GM12892 (cell line): Measurements from ENCODE around the gene PLOD1.
A peak's percentile ranks its signal among the peaks of the same experiment; 100 is the strongest.

Experiments used
- DNase-seq: peaks from one replicate; pipeline ENCODE4 v3.0.0; 2011; ENCODE audit not compliant: insufficient read length
- FAIRE-seq: peaks from 2 replicates; lab custom pipeline; 2011; peaks lifted over from hg19 to GRCh38; lab: Jason Lieb, UNC
- POLR2A ChIP-seq: IDR thresholded peaks from 2 replicates; pipeline ENCODE4 v1.6.1; 2011; ENCODE audit warnings: low read depth, low read length, control low read depth
- POLR2AphosphoS5 ChIP-seq: IDR thresholded peaks from 2 replicates; pipeline ENCODE4 v1.6.1; 2011; ENCODE audit warnings: low read depth, low read length, control low read depth
- TAF1 ChIP-seq: IDR thresholded peaks from 2 replicates; pipeline ENCODE4 v1.6.1; 2011; ENCODE audit warnings: low read depth, mild to moderate bottlenecking, control low read depth, low read length, borderline replicate concordance

The PLOD1 gene

GRCh38 chr1:11978301-11978700 lies 43.8 kb downstream of the PLOD1 start:
- no peak for FAIRE-seq
- no peak for TF ChIP-seq POLR2AphosphoS5

GRCh38 chr1:11979028-11979850 lies 44.7 kb downstream of the PLOD1 start:
- DNase-seq (no peak), FAIRE-seq (no peak)

More at GRCh38 chr1:11978301-11978700, 43.8 kb downstream of the PLOD1 start:
- no peak for DNase-seq

DNA sequence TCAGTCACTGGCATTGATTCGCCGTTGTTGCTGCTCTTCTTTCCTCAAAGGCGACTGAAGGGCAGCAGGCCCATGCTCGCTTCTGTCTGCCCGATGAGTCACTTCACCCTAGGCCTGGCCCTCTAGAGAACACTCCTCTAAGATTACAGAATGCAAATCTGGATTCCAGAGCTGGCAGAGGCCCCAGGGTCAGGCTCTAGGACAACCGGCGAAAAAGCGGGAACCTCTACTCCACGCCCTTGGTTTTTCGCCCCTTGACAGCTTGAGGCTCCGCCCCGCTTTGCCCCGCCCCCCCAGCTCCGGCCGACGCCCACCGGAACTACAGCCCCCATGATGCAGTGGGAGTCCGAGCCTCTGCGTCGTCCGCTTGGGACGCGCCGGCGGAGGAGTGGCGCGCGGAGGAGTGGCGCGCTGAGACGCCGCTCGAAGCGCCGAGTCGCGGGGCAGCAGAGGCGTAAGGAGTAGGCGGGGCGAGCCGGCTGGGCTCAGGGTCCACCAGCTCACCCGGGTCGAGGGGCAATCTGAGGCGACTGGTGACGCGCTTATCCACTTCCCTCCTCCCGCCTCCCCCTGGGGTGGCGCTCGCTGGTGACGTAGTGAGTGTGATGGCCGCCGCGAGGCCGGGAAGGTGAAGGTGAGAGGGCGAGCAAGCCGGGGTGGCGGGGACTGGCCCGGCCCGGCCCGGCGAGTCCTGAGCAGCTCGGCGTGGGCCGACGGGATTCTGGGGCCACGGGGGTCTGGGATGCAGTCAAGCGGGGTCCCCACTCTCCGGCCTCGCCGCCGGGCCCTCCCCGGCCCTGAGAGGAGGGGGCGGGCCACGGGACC lies 45.5 kb downstream of the PLOD1 start, which contains the start of gene MFN2:
TSS of gene MFN2 (plus strand) at position 594 of the 825 bp plus-strand sequence. CDS start 8,725 bp downstream, outside the sequence.
- peak; percentile 97 for DNase-seq
- peak; percentile 77 for TF ChIP-seq TAF1
- TF ChIP-seq POLR2A, result peak; percentile 73; the same call in 1 of the 2 replicates
- peak; percentile 70 for TF ChIP-seq POLR2AphosphoS5
- FAIRE-seq, result peak; percentile 99

More at GRCh38 chr1:11979028-11979850, 44.7 kb downstream of the PLOD1 start:
- no peak for TF ChIP-seq POLR2AphosphoS5

GRCh38 chr1:11980676-11980972 lies 46.1 kb downstream of the PLOD1 start:
- FAIRE-seq, result no peak
- TF ChIP-seq TAF1, result no peak
- TF ChIP-seq POLR2AphosphoS5, result no peak
- TF ChIP-seq POLR2A, result no peak

DNA sequence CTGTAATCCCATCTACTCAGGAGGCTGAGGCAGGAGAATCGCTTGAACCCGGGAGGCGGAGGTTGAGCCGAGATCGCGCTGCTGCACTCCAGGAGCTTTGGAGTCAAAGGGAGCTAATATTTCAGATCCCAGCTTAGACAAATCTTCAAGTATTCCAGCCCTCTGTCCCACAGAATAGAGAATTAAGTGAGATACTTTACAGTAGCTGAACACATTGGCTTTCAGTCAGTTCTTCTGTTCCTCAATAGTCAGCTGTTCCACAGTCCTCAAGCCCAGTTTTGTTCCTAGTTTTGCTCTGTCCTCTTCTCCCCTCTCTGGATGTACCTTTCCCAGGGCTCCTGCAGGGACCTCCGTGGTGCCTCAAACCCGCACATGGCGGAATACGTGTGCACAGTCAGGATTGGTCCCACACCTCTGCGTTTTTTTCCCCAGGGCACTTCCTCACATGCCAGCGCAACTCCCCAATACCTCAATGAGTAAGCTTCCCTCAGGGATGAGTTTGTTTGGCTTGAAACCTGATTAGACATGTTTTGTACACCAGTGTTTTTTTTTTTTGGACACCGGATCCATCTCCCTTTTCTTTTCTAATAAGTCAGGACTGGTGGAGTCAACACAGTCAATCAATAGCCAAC lies 47.0 kb downstream of the PLOD1 start:
- FAIRE-seq, result no peak
- no peak for TF ChIP-seq POLR2A
- no peak for TF ChIP-seq TAF1
- TF ChIP-seq POLR2AphosphoS5, result no peak
- DNase-seq, result no peak

More at GRCh38 chr1:11980676-11980972, 46.1 kb downstream of the PLOD1 start:
- DNase-seq, result no peak

GRCh38 chr1:11982010-11982392 lies 47.5 kb downstream of the PLOD1 start:
- TF ChIP-seq POLR2A, result no peak
- TF ChIP-seq POLR2AphosphoS5, result no peak
- TF ChIP-seq TAF1, result no peak
- FAIRE-seq (no peak), DNase-seq (no peak)

DNA sequence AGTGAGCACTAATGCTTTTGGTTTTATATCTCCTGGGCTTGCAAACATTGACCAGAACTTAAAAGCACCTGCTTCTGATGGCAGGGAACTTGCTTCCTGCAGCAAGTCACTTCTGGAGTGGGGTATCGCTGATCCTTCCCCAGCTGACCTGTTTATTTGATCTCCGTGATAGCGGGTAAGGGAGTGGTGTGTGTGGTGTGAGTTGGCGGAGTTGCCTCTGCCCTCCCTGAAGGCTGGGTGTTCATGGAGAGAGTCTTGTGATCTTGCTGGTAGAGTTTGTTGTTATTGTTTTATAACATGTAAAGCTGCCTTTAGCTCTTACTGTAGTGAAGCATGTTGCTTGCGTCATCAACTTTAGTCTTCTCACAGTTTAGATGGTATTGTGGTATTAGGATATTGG lies 49.6 kb downstream of the PLOD1 start:
- no peak for FAIRE-seq
- DNase-seq, result no peak

GRCh38 chr1:11984576-11984975 lies 50.1 kb downstream of the PLOD1 start:
- DNase-seq (no peak), FAIRE-seq (no peak)
- TF ChIP-seq TAF1, result no peak
- TF ChIP-seq POLR2AphosphoS5, result no peak
- TF ChIP-seq POLR2A, result no peak

More for the DNA sequence above, 49.6 kb downstream of the PLOD1 start:
- no peak for TF ChIP-seq TAF1
- TF ChIP-seq POLR2A, result no peak
- no peak for TF ChIP-seq POLR2AphosphoS5

GRCh38 chr1:11985171-11985570 lies 50.7 kb downstream of the PLOD1 start:
- DNase-seq (no peak), FAIRE-seq (no peak)
- no peak for TF ChIP-seq TAF1
- no peak for TF ChIP-seq POLR2AphosphoS5
- no peak for TF ChIP-seq POLR2A

DNA sequence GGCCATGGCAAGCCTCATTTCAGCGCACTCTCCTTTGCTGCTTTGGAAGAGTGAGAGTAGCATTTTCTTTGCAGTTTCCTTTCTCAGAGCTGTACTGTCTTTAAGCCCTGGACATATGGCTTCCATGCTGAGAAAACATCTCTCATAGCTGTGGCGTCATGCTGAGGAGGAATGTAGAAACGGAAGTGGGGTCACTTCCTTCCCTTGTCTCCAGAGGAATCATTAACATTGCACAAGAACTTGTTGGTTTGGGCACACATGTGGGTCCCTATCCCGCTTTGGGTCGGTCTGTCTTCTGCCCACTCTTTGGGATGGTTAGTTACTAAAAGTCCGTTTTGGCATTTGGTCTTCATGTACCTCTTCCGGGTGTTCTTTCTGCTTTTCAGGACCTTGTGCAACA lies 51.3 kb downstream of the PLOD1 start:
- no peak for FAIRE-seq
- no peak for DNase-seq
- TF ChIP-seq TAF1, result no peak

GRCh38 chr1:11989669-11990068 lies 55.2 kb downstream of the PLOD1 start:
- TF ChIP-seq POLR2AphosphoS5, result no peak
- FAIRE-seq (no peak), DNase-seq (no peak)
